A549 (cell line): ENCODE measurements around the gene GBF1. TPM values are rescaled to one million over a fixed set of nuclear protein-coding genes. Genes with fewer than 3 reads are reported as not detected.

Experiments used
- ATAC-seq, 2 experiments: fragments of 200-7000 bp in 1 of 2; fragments of >200 bp in 1 of 2; cut with Nextera tagmentation in 1 of 2; cut with Tn5 transposase in 1 of 2; 3 replicates each; pipeline versions ENCODE4 v1.8.0 to v1.9.1; 2018 to 2020; ENCODE audit warnings: mild to moderate bottlenecking in 1 of 2, moderate library complexity in 1 of 2
- CTCF ChIA-PET: fragments of 300-600 bp; sonication (Branson Sonifier 250); formaldehyde crosslinking; extraction: SDS; loops from one replicate; lab custom pipeline; 2021; ENCODE audit warnings: antibody characterized with exemption, inconsistent platforms; lab: Yijun Ruan, JAX
- POLR2A ChIA-PET: fragments of 350-600 bp; formaldehyde crosslinking; extraction: SDS; loops from one replicate; lab custom pipeline; 2021; ENCODE audit warnings: antibody characterized with exemption, inconsistent platforms; lab: Yijun Ruan, JAX
- DNase-seq, 2 experiments: peaks; one replicate each; pipeline versions ENCODE4 v3.0.0 to v3.0.0-alpha.2; 2011 to 2016; ENCODE audit warnings: low read depth in 1 of 2, low spot score in 1 of 2
- FAIRE-seq: peaks from 2 replicates; lab custom pipeline; 2011; peaks lifted over from hg19 to GRCh38; lab: Jason Lieb, UNC
- H3K27ac ChIP-seq, 2 experiments: fragments of >200 bp; sonication (Bioruptor Twin); formaldehyde crosslinking; 3 replicates each; pipeline ENCODE4 v1.5.1; 2016 to 2017
- H3K4me1 ChIP-seq: fragments of >200 bp; sonication (Bioruptor Twin); formaldehyde crosslinking; 3 replicates; pipeline ENCODE4 v1.6.1; 2016
- H3K4me2 ChIP-seq: fragments of >200 bp; sonication (Bioruptor Twin); formaldehyde crosslinking; 3 replicates; pipeline ENCODE4 v1.6.1; 2016
- H3K4me3 ChIP-seq: fragments of >200 bp; sonication (Bioruptor Twin); formaldehyde crosslinking; 3 replicates; pipeline ENCODE4 v1.5.1; 2016
- H3K9me3 ChIP-seq: fragments of >200 bp; sonication (Bioruptor Twin); formaldehyde crosslinking; 3 replicates; pipeline ENCODE4 v1.6.1; 2016
- CEBPB ChIP-seq, 2 experiments: fragments of >200 bp in 1 of 2; sonication (Bioruptor Twin) in 1 of 2; formaldehyde crosslinking in 1 of 2; IDR thresholded peaks; 2 replicates each; pipeline ENCODE4 v1.6.1; 2012 to 2016
- CHD2 ChIP-seq: fragments of 150-350 bp; IDR thresholded peaks from 2 replicates; pipeline ENCODE4 v1.6.1; 2014; ENCODE audit warnings: low read length; ENCODE audit not compliant: partially characterized antibody
- CHD4 ChIP-seq: fragments of 200-600 bp; sonication (generic); IDR thresholded peaks from 2 replicates; pipeline ENCODE4 v1.6.1; 2016; ENCODE audit warnings: antibody characterized with exemption, mild to moderate bottlenecking, borderline replicate concordance
- EHMT2 ChIP-seq: fragments of 200-600 bp; sonication (generic); IDR thresholded peaks from 2 replicates; pipeline ENCODE4 v1.6.1; 2016; ENCODE audit warnings: antibody characterized with exemption, low read depth, mild to moderate bottlenecking, moderate library complexity
- FOSB ChIP-seq: fragments of 250-450 bp; sonication (Bioruptor Pico); IDR thresholded peaks from 2 replicates; pipeline ENCODE4 v1.5.0; 2020; ENCODE audit warnings: mild to moderate bottlenecking, moderate library complexity
- FOXS1 ChIP-seq: fragments of 250-450 bp; sonication (Bioruptor Pico); IDR thresholded peaks from 2 replicates; pipeline ENCODE4 v1.5.0; 2020; ENCODE audit warnings: mild to moderate bottlenecking, moderate library complexity
- GATA3 ChIP-seq: IDR thresholded peaks from 2 replicates; pipeline ENCODE4 v1.6.1; 2012; ENCODE audit warnings: borderline replicate concordance
- HDAC2 ChIP-seq: fragments of 200-600 bp; sonication (generic); IDR thresholded peaks from 2 replicates; pipeline ENCODE4 v1.6.1; 2016
- HEYL ChIP-seq: fragments of 250-450 bp; sonication (Bioruptor Pico); IDR thresholded peaks from 2 replicates; pipeline ENCODE4 v1.8.0; 2021; ENCODE audit warnings: mild to moderate bottlenecking, moderate library complexity
- HOXB5 ChIP-seq: fragments of 250-450 bp; sonication (Bioruptor Pico); IDR thresholded peaks from 2 replicates; pipeline ENCODE4 v1.5.0; 2020; ENCODE audit warnings: mild to moderate bottlenecking, moderate library complexity
- JUNB ChIP-seq: fragments of >200 bp; sonication (Bioruptor Twin); formaldehyde crosslinking; IDR thresholded peaks from 2 replicates; pipeline ENCODE4 v1.6.1; 2016
- KDM5A ChIP-seq: fragments of 200-600 bp; sonication (generic); IDR thresholded peaks from 2 replicates; pipeline ENCODE4 v1.6.1; 2016; ENCODE audit warnings: antibody characterized with exemption, mild to moderate bottlenecking
- MAFK ChIP-seq: fragments of 450-650 bp; IDR thresholded peaks from 2 replicates; pipeline ENCODE4 v1.6.1; 2014; ENCODE audit not compliant: partially characterized antibody
- MYC ChIP-seq: IDR thresholded peaks from 2 replicates; pipeline ENCODE4 v1.6.1; 2012; ENCODE audit warnings: mild to moderate bottlenecking, inconsistent platforms, low read length, improper control_type of control experiment, borderline replicate concordance
- NR3C1 ChIP-seq: fragments of >200 bp; sonication (Bioruptor Twin); formaldehyde crosslinking; IDR thresholded peaks from 3 replicates; pipeline ENCODE4 v1.6.1; 2017
- POLR2AphosphoS2 ChIP-seq: conservative IDR thresholded peaks from 2 replicates; pipeline ENCODE4 v1.6.1; 2012; ENCODE audit warnings: low read length, improper control_type of control experiment, inconsistent platforms
- RAD21 ChIP-seq, 2 experiments: fragments of >200 bp in 1 of 2; sonication (Bioruptor Twin) in 1 of 2; formaldehyde crosslinking in 1 of 2; IDR thresholded peaks in 1 of 2; conservative IDR thresholded peaks in 1 of 2; 2 replicates in 1 of 2; 3 replicates in 1 of 2; pipeline ENCODE4 v1.6.1; 2012 to 2018; ENCODE audit warnings: inconsistent platforms in 1 of 2
- RARB ChIP-seq: fragments of 250-450 bp; sonication (Bioruptor Pico); IDR thresholded peaks from 2 replicates; pipeline ENCODE4 v1.8.0; 2021; ENCODE audit warnings: mild to moderate bottlenecking, moderate library complexity
- SMC3 ChIP-seq: fragments of >200 bp; sonication (Bioruptor Twin); formaldehyde crosslinking; IDR thresholded peaks from 3 replicates; pipeline ENCODE4 v1.6.1; 2018; ENCODE audit warnings: inconsistent platforms
- TP53 ChIP-seq: fragments of 250-450 bp; sonication (Bioruptor Pico); IDR thresholded peaks from 2 replicates; pipeline ENCODE4 v1.5.0; 2021; ENCODE audit warnings: mild to moderate bottlenecking, moderate library complexity
- ZFP36 ChIP-seq: fragments of 450-650 bp; IDR thresholded peaks from 2 replicates; pipeline ENCODE4 v1.6.1; 2014; ENCODE audit warnings: borderline replicate concordance; ENCODE audit not compliant: partially characterized antibody
- ZNF302 ChIP-seq: fragments of 250-450 bp; sonication (Bioruptor Pico); IDR thresholded peaks from 2 replicates; pipeline ENCODE4 v1.9.0; 2021; ENCODE audit warnings: inconsistent platforms, mild to moderate bottlenecking, moderate library complexity
- WGBS: methylation state at CpG from one replicate; pipeline ENCODE4 v1.1.6; 2017; ENCODE audit errors: missing lambda C conversion rate; 5-methylcytosine and 5-hydroxymethylcytosine counted together
- polyA plus RNA-seq, 4 experiments: library from polyadenylated mRNA; depleted of rRNA in 3 of 4; stranded (reverse); fragments of >200 nt; fragmentation: RNase III in 1 of 4; extraction: RNeasy Plus Mini Kit Qiagen cat#74134 plus additional on column Dnase treatment in 1 of 4; gene quantifications; 2 replicates in 3 of 4; 3 replicates in 1 of 4; pipeline ENCODE4 v1.2.3, GENCODE V29; 2011 to 2017
- TF ChIP-seq, protein P1 (sequence below): fragments of >200 bp; sonication (Bioruptor Twin); formaldehyde crosslinking; IDR thresholded peaks from 3 replicates; pipeline ENCODE4 v1.6.1; 2016
- TF ChIP-seq, protein P2 (sequence below): fragments of >200 bp; sonication (Bioruptor Twin); formaldehyde crosslinking; IDR thresholded peaks from 3 replicates; pipeline ENCODE4 v1.5.1; 2016
- TF ChIP-seq, protein P3 (sequence below): fragments of 250-450 bp; sonication (Bioruptor Pico); IDR thresholded peaks from 2 replicates; pipeline ENCODE4 v1.5.0; 2021; ENCODE audit warnings: mild to moderate bottlenecking, moderate library complexity, borderline replicate concordance
- TF ChIP-seq, protein P4 (sequence below): fragments of 200-600 bp; sonication (generic); IDR thresholded peaks from 2 replicates; pipeline ENCODE4 v1.6.1; 2016; ENCODE audit warnings: antibody characterized with exemption, mild to moderate bottlenecking, moderate library complexity
- TF ChIP-seq, protein P5 (sequence below): IDR thresholded peaks from 2 replicates; pipeline ENCODE4 v1.6.1; 2012; ENCODE audit warnings: low read depth, borderline replicate concordance
- TF ChIP-seq, protein P6 (sequence below): IDR thresholded peaks from 2 replicates; pipeline ENCODE4 v1.6.1; 2012

Gene GBF1
- polyA plus RNA-seq, 2 of the 4 experiments (the other 2 are of a cell fraction): 20.4 to 21.3 TPM

DNA sequence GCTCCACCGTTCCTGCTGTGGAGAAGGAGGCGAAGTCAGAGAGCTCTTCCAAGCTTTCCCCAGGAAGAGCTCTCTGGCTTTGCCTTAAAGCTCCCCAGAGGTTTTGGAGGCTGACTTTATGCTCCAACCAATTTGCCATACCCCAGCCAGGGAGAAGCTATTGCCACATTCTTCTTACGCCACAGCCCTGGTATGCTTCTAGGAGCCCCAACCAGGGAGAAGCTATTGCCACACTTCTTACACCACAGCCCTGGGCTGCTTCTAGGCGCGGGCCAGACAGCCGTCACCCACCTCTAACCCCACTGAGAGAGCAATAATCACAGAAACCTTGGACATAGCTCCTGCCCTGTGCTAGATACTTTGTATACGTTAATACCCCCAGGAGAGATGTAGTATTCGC lies 18.3 kb upstream of the GBF1 start:
- DNase-seq (no peak), ATAC-seq (no peak), FAIRE-seq (no peak)
- no peaks in the 10 kb centered on the region for H3K9me3 ChIP-seq
- 67% methylated on average over 8 of the region's 8 CpGs for WGBS
- no peak overlapping the region; the same call in 2 of the 3 replicates for H3K4me2 ChIP-seq
- peaks cover 24% of the 10 kb centered on the region for H3K4me1 ChIP-seq
- CTCF ChIA-PET: interaction anchor here (0.6 to 24.2 kb wide), 14 partner anchors 10 to 459 kb away, joined by 3 to 886 read pairs (median 16); partner anchors contain the start of genes FBXL15, NFKB2 and PITX3
- H3K4me3 ChIP-seq: no peak overlapping the region
- TF ChIP-seq CHD2 (no peak), CEBPB (IDR thresholded peaks at IDR 0.05) (peak; percentile 28 to 36; a peak in 2 of 4 replicates), HEYL (CRISPR knock-in tag) (no peak), EHMT2 (no peak)
- TF ChIP-seq, protein P1, sequence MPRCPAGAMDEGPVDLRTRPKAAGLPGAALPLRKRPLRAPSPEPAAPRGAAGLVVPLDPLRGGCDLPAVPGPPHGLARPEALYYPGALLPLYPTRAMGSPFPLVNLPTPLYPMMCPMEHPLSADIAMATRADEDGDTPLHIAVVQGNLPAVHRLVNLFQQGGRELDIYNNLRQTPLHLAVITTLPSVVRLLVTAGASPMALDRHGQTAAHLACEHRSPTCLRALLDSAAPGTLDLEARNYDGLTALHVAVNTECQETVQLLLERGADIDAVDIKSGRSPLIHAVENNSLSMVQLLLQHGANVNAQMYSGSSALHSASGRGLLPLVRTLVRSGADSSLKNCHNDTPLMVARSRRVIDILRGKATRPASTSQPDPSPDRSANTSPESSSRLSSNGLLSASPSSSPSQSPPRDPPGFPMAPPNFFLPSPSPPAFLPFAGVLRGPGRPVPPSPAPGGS: no peak
- TF ChIP-seq, all 56 proteins: peak for 1
- no peak overlapping the region for H3K27ac ChIP-seq
- POLR2A ChIA-PET: interaction anchor here (1.3 kb wide), 1 partner anchor 58 kb away, joined by 4 read pairs; no protein-coding TSS in a partner anchor

DNA sequence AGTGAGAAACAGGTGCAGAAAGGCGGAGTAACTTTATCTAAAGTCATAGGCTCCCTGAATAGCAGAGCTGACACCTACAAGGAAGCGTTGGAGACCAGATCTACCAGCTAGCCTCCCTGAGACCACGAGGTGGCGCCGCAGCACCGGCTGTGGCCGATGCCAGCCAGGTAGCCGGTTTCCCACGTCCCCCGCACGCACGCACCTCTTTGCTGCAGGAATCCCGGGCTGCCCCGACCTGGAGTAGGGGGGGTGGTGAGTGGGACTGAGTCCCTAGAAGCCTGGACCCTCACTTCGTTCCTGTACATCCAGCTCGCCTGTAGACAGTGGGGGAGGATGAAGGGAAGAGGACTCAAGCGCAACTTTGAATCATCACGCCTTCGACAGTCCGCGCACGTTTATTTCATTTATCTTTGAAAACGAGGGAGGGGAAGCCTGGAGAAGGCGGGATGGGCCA lies 15.5 kb upstream of the GBF1 start:
- 6% methylated on average over 24 of the region's 24 CpGs for WGBS
- POLR2A ChIA-PET: interaction anchor here (0.6 to 2.0 kb wide), 6 partner anchors 15 to 169 kb away, joined by 3 to 7 read pairs (median 4); partner anchors contain the start of genes GBF1 and NFKB2
- peak overlapping the region; percentile 47 for H3K4me3 ChIP-seq
- H3K27ac ChIP-seq: peak overlapping the region in 1 of 2 experiments; percentile 72; a peak in 3 of 6 replicates
- H3K4me1 ChIP-seq: peaks cover 25% of the 10 kb centered on the region
- ATAC-seq: peak; percentile 45 to 66; a peak in 5 of 6 replicates
- peak; percentile 98 to 99 for TF ChIP-seq RAD21 (conservative IDR thresholded peaks at IDR 0.05 in 1 of 2, IDR thresholded peaks at IDR 0.05 in 1 of 2)
- TF ChIP-seq TP53 (CRISPR knock-in tag): no peak
- TF ChIP-seq ZNF302 (CRISPR knock-in tag): no peak
- TF ChIP-seq HDAC2: no peak
- TF ChIP-seq FOXS1 (CRISPR knock-in tag): no peak
- TF ChIP-seq, protein P2, sequence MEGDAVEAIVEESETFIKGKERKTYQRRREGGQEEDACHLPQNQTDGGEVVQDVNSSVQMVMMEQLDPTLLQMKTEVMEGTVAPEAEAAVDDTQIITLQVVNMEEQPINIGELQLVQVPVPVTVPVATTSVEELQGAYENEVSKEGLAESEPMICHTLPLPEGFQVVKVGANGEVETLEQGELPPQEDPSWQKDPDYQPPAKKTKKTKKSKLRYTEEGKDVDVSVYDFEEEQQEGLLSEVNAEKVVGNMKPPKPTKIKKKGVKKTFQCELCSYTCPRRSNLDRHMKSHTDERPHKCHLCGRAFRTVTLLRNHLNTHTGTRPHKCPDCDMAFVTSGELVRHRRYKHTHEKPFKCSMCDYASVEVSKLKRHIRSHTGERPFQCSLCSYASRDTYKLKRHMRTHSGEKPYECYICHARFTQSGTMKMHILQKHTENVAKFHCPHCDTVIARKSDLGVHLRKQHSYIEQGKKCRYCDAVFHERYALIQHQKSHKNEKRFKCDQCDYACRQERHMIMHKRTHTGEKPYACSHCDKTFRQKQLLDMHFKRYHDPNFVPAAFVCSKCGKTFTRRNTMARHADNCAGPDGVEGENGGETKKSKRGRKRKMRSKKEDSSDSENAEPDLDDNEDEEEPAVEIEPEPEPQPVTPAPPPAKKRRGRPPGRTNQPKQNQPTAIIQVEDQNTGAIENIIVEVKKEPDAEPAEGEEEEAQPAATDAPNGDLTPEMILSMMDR: peak; percentile 97
- TF ChIP-seq POLR2AphosphoS2: no peak
- TF ChIP-seq, protein P3, sequence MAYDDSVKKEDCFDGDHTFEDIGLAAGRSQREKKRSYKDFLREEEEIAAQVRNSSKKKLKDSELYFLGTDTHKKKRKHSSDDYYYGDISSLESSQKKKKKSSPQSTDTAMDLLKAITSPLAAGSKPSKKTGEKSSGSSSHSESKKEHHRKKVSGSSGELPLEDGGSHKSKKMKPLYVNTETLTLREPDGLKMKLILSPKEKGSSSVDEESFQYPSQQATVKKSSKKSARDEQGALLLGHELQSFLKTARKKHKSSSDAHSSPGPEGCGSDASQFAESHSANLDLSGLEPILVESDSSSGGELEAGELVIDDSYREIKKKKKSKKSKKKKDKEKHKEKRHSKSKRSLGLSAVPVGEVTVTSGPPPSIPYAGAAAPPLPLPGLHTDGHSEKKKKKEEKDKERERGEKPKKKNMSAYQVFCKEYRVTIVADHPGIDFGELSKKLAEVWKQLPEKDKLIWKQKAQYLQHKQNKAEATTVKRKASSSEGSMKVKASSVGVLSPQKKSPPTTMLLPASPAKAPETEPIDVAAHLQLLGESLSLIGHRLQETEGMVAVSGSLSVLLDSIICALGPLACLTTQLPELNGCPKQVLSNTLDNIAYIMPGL (CRISPR knock-in tag): no peak
- TF ChIP-seq, protein P4, sequence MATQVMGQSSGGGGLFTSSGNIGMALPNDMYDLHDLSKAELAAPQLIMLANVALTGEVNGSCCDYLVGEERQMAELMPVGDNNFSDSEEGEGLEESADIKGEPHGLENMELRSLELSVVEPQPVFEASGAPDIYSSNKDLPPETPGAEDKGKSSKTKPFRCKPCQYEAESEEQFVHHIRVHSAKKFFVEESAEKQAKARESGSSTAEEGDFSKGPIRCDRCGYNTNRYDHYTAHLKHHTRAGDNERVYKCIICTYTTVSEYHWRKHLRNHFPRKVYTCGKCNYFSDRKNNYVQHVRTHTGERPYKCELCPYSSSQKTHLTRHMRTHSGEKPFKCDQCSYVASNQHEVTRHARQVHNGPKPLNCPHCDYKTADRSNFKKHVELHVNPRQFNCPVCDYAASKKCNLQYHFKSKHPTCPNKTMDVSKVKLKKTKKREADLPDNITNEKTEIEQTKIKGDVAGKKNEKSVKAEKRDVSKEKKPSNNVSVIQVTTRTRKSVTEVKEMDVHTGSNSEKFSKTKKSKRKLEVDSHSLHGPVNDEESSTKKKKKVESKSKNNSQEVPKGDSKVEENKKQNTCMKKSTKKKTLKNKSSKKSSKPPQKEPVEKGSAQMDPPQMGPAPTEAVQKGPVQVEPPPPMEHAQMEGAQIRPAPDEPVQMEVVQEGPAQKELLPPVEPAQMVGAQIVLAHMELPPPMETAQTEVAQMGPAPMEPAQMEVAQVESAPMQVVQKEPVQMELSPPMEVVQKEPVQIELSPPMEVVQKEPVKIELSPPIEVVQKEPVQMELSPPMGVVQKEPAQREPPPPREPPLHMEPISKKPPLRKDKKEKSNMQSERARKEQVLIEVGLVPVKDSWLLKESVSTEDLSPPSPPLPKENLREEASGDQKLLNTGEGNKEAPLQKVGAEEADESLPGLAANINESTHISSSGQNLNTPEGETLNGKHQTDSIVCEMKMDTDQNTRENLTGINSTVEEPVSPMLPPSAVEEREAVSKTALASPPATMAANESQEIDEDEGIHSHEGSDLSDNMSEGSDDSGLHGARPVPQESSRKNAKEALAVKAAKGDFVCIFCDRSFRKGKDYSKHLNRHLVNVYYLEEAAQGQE: no peak
- TF ChIP-seq MAFK: no peak
- TF ChIP-seq CHD4: no peak
- TF ChIP-seq, protein P5, sequence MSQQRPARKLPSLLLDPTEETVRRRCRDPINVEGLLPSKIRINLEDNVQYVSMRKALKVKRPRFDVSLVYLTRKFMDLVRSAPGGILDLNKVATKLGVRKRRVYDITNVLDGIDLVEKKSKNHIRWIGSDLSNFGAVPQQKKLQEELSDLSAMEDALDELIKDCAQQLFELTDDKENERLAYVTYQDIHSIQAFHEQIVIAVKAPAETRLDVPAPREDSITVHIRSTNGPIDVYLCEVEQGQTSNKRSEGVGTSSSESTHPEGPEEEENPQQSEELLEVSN: peak; percentile 92
- no peak for TF ChIP-seq HOXB5
- no peak for TF ChIP-seq ZFP36
- TF ChIP-seq JUNB: no peak
- TF ChIP-seq, protein P6, sequence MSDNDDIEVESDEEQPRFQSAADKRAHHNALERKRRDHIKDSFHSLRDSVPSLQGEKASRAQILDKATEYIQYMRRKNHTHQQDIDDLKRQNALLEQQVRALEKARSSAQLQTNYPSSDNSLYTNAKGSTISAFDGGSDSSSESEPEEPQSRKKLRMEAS: peak; percentile 84
- TF ChIP-seq RARB: no peak
- TF ChIP-seq MYC: no peak
- TF ChIP-seq GATA3: no peak
- no peak for TF ChIP-seq FOSB (CRISPR knock-in tag)
- TF ChIP-seq SMC3: peak; percentile 91
- no peak for TF ChIP-seq NR3C1
- no peak for TF ChIP-seq KDM5A
- CTCF ChIA-PET: interaction anchor here (0.7 to 24.2 kb wide), 65 partner anchors 9 to 414 kb away, joined by 3 to 886 read pairs (median 7); partner anchors contain the start of genes C10orf95, FBXL15, GBF1 and NFKB2
- peak; percentile 78 for FAIRE-seq
- peak overlapping the region; percentile 99 for H3K4me2 ChIP-seq
- peak; percentile 85 to 88 for DNase-seq
- H3K9me3 ChIP-seq: no peaks in the 10 kb centered on the region
